HG03095 (cell line): ENCODE data around the gene GPR52.

Experiments used
- ATAC-seq: cut with Tn5 transposase; IDR thresholded peaks from one replicate; pipeline ENCODE4 v1.9.1; 2021; ENCODE audit warnings: moderate library complexity; ENCODE audit not compliant: unreplicated experiment

The GPR52 gene

GRCh38 chr1:174466607-174467006 is 18.8 kb downstream of the GPR52 start:
- ATAC-seq: no peak

GRCh38 chr1:174469052-174469451 is 21.3 kb downstream of the GPR52 start:
- no peak for ATAC-seq

- no peak for ATAC-seq
These were observed 21.9 kb downstream of the GPR52 start for GRCh38 chr1:174469687-174470086.

- no peak for ATAC-seq
These were observed 31.5 kb downstream of the GPR52 start for GRCh38 chr1:174479281-174479680.

- ATAC-seq: no peak
These were observed 32.6 kb downstream of the GPR52 start for GRCh38 chr1:174480324-174480723.

GRCh38 chr1:174491606-174492005 is 43.8 kb downstream of the GPR52 start:
- no peak for ATAC-seq

- no peak for ATAC-seq
These were observed 49.7 kb downstream of the GPR52 start for GRCh38 chr1:174497478-174497877.
